Medulla oblongata (tissue), 1 donor: ENCODE measurements around the gene TMEM178A.
"Not testable (repeated sequence)": the region's sequence is repeated elsewhere in the genome, so short reads cannot be mapped to it uniquely, and the experiment has no call there.

Experiments
- DNase-seq: peaks from one replicate; pipeline ENCODE4 v3.0.0-alpha.2; 2015; ENCODE audit errors: extremely low spot score

TMEM178A gene

DNA sequence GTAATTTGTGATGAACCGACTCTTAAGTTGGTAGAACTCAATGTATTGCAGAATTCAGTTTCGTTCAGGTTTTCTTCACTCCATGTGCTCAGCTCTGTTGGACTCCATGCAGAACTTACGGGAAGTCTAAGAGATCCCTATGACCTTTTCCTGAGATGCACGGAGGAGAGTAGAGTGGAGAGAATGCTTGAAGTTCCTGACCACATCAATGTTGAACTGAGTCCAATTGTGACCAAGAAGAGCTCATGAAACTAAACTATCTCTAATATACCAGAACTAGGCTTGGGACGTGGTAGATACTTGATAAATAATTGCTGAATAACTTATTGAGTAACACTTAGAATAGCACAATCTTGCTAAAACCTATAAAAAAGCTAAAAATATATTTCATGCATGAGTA, 47.2 kb downstream of the TMEM178A start:
- DNase-seq: no peak

DNA sequence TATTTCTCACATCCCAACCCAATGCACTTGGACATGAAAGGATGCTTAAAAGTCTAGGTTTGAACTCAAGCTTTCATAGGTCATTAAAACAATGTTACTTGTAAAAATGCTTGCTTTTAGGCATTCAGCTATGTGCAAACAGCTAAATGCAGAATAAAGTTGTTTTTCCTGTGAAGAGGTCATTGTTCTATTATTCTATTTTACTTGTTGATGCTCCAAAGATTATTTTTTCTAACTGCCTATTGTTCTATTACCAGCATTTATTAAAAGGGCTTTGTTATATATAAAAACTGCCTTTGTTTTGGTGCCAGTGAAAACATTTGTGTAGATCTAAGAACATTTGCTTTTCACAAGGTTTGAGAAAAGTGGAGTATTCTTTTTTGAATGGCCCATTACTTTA, 49.4 kb downstream of the TMEM178A start:
- peak; percentile 83 for DNase-seq

DNA sequence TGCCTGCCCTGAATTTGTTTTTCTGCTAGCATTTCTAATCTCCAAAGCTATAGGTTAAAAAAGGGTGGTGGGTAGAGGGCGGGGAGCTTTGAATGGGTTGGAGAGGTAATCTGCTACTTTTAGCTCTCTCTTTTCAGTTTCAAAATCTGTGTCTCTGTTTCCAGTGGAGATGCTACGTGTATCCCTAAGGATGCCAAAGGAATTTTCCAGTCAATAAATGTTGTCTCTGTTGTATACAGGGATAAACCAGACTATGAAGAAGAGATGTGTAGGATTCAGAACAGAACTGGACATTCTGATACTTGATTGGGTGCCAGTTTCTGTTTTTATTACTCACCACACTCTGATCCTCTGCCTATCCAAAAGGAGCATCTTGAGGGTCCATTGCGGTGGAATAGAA, 50.1 kb downstream of the TMEM178A start:
- DNase-seq: no peak

DNA sequence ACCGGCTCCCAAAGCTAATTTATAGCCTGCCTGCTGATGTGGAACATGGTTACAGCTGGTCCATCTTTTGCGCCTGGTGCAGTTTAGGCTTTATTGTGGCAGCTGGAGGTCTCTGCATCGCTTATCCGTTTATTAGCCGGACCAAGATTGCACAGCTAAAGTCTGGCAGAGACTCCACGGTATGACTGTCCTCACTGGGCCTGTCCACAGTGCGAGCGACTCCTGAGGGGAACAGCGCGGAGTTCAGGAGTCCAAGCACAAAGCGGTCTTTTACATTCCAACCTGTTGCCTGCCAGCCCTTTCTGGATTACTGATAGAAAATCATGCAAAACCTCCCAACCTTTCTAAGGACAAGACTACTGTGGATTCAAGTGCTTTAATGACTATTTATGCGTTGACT, 51.4 kb downstream of the TMEM178A start:
- DNase-seq: no peak

DNA sequence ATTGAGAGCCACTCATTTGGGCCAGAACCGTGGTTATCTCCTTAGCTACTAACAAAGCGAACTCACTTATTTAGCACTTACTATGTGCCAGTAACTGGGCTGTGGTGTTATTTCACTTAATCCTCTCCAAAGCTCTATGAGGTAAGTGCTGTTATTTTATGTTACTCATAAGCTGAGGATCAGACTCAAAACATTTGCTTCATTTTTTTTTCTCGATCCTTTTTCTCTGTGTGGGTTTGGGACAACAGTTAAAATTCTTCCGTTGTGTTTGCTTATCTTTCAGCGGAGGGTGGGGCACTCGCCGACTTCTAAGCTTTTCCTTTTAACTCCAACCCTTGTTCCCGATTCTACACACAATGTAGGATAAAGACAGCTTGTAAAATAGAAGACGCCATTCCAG, 52.8 kb downstream of the TMEM178A start:
- DNase-seq: no peak

DNA sequence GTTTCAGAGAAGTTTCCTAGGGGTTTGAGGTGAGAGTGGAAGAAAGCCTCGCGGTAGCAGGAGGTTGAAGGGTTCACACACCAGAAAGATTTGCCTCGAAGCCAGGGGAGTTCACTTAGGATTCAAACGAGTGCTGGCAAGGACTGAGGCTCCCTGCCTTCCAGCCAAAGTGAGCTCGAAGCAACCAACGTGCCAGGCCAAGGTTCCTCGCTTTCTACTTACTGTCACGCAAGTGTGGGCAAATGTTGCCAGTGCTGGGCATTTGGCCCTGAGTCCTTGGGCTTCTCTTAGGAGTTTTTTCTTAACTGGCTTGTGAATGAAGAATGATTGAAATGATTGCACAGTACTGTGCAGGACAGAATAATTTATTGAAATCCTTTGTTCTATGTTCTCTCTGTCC, 53.6 kb downstream of the TMEM178A start:
- peak; percentile 84 for DNase-seq

DNA sequence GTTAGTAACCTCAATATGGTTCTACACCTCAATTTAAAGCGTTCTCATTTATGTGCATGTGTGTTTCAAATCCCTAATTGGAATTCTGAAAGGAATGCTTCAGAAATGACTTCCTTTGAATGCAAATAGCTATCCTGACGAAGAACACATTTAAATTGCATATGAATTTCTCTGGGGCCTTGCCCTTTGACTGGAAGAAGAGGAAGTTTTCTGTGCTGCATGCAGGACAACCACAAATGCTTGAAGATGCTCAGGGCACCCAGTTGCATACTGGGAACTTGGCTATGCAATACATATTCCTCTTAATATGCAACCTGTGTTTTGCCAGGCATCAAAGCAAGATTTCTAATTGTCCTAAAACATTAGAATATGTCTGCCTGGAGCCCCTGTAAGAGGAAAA, 55.3 kb downstream of the TMEM178A start:
- DNase-seq: no peak

DNA sequence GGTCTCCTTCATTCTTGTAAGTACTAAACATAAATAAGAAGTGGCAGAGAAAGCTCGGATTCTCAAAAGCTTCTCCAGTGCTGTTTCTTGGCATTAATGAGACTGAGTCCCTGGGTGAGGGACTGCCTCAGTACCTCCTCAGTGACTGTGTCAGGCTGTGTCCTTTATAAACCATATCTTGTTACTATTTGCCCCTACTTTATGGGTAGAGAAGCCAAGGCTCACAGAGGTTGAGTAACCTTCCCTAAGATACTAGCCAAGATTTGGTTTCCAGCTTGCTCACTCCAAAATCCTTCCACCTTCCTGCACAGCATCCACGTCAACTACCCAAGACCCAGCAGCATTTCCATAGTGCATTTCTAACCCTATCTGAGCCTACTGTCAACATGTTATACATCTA, 57.8 kb downstream of the TMEM178A start:
- DNase-seq: no peak

DNA sequence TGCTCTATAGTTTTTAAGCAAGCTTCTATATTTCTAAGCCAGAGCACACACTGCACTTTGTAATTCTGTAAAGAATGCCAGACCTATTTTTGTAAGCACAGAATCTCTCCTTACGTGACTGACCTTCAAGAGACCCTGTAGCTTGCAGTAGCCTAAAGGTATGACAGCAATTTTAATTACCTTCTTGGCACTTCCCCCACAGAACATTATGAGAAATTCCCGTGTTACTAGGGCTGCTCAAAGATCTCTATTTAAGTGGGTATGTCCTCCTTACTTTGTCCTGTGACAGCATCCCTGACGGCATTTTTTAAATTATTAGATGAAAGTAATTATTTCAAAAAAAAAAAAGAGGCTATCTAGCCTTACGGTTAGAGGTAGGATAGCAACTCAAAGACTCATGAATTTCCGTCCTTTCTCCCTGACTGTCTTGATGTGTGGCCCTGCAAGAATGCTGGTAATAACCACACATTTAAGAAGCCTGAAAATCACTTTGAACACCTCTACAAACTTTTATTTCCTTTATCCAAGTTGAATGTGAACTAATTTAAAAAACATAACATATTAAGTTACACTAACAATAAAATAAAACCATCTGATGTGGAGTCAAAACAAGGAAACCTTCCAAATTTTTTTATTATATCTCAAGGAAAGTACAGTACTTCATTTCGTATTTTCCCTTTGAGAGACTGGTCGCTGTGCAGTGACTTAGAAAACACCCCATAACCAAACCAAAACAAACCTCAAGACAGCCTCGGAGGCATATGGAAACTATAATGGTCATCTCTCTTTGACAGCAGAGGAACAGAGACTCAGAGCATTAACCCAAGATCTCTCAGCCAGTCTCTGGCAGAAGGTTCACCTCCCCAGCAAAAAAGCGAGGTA, 58.5 kb downstream of the TMEM178A start:
- no peak for DNase-seq

DNA sequence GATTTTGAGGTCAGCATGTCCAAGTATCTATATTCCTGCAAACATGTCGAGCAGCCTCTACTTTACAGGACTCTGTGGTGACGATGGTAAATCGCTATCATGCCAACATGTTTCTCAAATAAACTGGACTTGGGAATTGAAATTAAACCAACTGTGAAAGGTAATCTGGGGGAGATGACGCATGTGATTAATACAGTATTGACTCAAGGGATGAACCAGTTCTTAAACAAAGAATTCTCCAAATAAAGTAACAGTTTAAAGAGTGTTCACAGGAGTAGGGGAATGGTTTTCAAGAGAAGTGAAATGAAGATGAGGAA, 59.1 kb downstream of the TMEM178A start:
- no peak for DNase-seq

DNA sequence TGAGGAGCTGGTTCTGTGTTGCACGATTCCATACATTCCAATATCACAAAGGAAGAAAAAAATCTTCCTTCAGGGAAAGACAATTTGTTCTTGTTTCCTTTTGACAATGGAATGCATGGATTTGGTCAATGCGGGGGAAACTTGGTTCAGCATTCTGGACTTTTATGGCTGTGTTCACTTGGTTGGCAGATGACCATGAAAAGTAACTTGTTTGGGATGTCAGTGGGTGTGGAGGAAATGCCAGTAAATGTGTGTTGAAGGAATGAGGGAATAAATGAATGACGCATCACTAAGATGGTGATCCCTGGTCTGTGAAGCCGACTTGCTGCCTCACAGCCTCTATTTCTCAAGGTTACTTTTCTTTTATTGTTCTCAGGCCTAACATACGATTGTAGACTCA, 59.7 kb downstream of the TMEM178A start:
- no peak for DNase-seq

DNA sequence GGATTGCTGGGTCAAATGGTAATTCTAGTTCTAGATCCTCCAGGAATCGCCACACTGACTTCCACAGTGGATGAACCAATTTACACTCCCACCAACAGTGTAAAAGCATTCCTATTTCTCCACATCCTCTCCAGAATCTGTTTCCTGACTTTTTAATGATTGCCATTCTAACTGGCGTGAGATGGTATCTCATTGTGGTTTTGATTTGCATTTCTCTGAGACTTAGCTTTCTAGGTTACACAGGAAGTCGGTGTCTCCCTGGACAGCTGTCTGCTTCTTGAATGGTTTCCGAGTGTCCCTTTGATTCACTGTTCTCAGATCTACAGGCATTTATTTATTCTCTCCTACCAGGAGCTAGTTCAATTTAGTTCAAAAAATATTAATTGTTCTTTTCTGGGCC, 62.4 kb downstream of the TMEM178A start:
- DNase-seq: not testable (repeated sequence)

DNA sequence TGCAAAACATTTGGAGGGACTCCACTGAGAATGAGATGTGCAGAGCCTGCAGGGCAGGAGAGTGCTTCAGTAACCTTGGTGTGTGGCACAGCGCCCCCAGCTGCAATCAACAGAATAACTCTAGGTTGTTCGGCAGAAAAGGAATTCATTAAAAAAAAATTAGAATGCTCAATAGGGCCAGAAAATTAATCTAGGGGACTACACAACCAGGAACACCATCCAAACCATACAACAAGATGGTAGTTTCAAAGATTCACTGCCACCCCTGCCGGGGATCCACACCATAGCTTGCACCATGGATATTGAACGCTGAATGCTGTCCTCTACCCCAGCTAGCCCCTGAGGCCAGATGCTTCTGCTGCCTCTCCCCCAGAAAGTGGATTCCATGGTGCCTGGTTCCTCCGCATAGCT, 63.2 kb downstream of the TMEM178A start:
- DNase-seq: no peak

DNA sequence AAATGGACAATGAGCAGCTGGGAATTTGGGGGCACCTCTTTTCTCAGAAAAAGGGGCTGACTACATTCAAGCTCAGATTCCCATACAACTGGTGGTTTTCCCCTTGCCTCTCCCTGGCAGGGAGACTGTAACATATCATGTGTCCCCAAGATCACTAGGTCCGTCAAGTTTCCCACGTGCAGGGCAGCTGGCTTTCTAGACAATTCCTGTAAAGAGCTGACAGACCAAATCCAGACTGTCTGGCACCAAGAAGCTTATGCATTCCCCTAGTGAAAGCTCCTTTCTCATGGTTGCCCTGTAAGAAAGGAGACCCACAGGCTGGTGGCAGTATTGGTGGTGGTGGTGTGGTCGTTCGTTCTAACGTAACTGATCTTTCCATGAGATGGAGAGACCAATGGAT, 64.6 kb downstream of the TMEM178A start:
- DNase-seq: no peak

DNA sequence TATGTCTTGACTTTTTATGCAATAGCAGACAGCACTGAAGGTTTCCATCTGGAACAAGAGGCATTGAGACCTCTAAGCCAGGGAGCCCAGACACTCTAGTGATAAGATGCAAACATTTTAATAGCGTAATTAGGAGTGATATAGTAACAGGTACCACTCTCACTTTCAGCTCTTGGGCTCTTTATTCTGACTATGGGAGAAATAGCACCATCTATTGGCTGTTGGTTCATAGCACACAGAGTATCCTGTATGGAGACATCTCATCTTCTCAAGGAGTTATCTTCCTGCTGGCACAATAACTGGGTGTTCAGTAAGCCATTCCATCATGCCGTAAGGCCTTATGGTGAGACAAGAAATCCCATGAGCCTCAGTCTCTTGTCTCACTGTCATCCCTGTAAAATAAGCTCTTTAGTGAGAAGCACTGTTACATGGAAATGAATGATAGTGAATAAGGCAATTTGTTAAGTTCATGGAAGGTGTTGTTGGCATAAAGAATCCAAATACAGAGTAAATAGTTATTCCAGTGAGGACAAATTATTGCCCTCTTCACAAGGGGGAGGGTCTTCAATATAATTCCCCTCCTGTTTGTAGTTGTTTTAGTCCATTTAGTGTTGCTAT, 65.1 kb downstream of the TMEM178A start:
- peak; percentile 64 for DNase-seq

DNA sequence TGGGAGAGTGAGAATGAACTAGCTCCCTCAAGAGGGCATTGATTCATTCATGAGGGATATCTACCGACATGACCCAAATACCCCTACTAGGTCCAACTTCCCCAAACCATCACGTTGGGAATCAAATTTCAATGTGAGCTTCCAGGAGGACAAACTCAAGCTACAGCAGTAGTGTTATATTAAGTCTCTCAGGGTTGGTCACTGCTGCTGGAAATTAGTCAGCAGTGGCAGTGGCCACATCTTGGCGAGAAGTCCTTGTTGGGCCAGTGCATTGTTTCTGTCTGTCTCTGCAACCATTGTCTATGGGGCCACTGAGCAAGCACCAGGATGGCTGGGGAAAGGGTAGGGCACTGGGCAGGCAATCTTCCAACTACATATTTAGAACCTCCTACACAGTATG, 65.8 kb downstream of the TMEM178A start:
- DNase-seq: no peak

DNA sequence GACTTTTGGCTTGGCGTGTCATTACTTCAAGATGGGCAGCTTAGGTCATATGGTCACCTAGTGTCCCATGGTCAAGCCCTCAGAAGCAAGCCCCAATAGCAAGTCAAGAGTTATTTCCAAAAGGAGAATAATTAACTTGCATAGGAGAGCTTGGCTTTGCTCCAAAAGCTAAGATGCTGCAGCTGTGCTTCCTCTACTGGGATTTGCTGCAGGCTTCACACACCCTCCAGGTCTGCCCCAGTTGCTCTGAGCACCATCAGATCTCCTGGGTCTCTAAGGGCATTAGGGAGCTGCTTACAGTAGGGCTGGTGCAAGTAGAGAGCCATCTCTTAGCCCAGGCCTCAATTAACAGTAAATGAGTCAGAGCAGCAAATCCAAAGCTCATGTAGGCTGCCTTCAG, 66.8 kb downstream of the TMEM178A start:
- no peak for DNase-seq

DNA sequence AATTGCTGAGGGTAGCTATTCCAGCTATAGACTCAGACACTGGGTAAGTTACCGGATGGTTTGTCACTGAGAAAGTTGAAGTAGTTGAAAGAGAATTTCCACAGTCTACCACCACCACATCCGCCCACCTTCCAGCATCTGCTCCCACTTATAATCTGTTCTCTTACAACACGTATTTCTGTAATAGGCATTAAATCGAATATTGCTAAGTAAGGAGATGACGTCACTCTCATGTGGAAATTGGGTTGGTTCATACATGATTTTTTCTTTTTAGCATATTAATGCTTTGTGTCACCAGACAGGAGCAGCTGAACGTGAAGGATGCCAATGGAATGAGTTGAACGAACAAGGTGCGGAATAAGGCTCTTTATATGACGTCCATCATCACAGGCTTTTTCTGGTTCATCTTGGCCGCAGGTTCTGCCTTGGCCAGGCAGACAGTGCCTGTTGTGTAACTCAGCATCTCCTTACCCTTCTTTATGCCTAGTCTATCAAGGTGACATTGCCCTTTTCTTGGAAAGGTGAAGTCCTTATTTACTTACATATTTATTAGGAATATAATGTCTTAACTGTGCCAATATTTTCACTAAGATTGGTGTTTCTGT, 67.5 kb downstream of the TMEM178A start:
- no peak for DNase-seq

DNA sequence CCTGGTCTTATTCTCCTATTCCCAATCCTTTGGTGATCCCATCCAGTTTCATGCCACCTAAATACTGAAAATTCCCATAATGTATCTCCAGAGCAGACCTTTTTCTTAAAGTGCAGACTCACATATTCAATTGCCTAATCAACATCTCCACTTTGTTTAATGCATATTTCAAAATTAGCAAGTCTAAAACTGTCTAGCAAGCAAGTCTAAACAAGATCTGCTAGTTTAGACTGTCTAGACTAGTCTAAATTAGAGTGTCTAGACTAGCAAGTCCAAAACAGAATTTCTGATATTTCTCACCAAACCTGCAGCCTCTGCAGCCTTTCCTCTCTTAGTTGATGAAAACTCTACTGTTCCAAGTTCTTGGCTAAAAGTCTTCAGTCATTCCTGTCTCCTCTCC, 68.7 kb downstream of the TMEM178A start:
- DNase-seq: no peak

DNA sequence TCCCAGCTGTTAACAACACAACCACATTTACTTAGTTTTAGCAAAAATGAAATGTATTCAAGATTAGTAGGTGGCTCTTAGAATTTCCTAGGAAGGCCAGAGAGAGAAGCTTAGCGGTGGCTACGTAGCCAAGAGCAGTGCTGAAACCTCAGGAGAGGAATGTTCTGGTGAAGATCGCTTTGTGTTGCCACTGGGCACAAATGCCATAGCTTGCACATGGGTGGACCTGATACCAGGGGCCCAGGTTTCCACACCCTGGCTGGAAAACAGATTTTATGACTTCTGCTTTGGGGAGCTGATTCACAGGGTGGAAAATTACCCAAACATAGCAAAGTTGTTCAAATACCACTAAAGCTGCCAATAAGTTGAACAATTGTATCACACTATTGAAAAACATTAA, 69.9 kb downstream of the TMEM178A start:
- DNase-seq: no peak

DNA sequence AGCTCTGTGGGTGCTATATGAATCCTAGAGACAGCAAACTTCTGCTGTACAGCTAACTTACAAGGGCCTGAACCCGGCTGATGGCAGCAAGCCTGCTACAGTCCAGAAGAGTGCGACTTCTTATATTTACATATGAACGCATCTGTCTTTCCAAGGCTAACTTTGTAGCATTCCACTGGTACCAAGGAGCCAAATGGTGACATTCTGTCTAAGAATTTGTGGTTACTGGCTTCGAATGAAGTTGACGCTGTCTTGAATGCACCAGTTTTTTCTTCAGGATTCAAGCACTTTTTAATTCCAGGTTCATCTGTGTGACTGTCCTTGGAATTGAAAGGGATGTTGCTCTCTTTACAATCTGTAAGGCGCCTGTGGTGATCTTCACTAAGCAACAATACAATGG, 70.9 kb downstream of the TMEM178A start:
- DNase-seq: no peak

DNA sequence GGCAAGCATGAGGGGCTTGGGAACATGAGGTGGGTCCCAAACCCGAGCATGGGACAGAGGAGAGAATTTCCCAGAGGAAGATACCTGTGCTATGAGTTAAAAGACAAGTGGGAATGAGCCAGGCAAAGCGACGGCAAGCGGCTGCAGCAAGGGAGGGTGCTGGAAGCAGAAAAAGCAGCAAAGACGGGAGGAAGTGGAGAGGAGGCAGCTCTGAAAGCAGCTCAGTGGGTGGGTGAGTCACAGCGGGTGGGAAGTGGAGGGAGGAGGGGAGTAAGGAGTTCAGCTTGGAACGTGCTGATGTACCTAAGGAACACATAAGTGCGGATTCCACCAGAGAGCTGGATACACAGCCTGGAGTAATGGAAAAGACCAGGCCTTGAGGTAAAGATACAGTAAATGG, 71.9 kb downstream of the TMEM178A start:
- no peak for DNase-seq

DNA sequence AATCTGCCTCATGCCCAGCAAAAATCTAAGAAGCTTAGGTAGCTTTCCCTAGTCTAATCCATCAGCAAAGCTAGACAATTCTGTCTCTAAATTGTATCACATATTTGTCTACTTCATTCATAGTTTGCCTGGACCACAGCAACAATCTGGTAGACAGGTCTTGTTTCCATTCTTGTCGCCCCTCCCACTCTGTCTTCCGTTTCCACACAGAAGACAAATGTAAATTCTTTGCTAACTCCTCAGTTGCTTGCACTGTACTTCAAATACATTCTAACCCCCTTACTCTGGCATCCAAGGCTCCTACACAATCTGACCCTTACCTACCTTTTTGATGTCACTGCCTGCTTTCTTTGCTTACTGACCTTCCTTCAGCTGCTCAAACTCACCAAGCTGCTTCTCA, 73.2 kb downstream of the TMEM178A start:
- DNase-seq: no peak
